NCI-H82 (cell line): ENCODE results near the gene RAMP3.

ENCODE experiments used
- DNase-seq: peaks from one replicate; lab custom pipeline; 2025; lab: John Stamatoyannopoulos, UW

The RAMP3 gene

GRCh38 chr7:45223728-45224630 is 66.4 kb downstream of the RAMP3 start:
- DNase-seq, result no peak

GRCh38 chr7:45224832-45225231 is 67.2 kb downstream of the RAMP3 start:
- DNase-seq, result no peak

DNA sequence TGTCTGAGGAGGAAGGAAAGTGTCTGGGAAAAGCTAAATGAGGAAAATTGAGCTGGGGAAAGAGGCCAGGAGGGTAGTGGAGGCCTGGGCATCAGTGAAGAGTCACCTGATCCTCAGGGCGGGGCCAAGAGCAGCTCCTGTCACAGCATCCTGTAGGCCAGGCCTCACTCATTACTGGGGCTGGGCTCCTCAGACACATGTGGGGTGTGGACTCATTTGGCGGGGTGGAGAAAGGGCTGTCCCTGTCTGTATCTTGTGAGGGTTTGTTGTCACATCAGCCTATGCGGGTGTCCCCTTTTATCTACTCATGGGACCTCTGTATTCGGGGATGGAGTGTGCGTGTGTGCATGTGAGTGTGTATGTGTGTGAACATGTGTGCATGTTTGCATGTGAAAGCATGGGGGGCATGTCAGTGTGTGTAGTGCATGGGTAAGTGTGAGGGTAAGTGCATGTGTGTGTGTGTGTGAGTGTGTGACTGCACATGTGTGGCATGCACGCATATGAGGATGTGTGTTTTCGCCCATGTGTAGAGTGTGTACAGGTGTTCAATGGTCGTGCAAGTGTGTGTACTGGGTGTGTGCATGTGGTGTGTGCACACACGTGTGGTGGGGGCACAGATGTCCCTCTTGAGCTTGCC is 67.8 kb downstream of the RAMP3 start:
- no peak for DNase-seq

DNA sequence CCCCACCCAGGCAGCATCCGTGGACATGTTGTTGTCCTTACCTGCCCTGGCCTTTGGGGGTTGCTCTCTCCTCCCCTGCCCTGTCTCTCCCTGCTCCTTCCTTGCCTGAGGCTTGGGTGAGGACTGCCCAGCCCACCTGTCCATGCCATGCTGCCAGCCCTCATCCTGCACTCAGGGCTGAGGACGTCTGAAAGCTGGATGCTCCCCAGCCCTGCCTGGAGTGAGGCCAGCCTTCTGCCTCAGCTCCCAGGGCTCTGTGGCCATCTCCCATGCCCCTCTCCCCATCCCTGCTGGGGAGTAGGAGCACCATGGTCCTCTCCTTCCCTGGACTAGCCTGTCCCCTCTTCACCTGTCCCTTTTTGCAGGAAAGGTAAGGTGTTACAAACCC is 68.4 kb downstream of the RAMP3 start:
- no peak for DNase-seq

- no peak for DNase-seq
Measured at GRCh38 chr7:45229156-45229920, 71.7 kb downstream of the RAMP3 start.

DNA sequence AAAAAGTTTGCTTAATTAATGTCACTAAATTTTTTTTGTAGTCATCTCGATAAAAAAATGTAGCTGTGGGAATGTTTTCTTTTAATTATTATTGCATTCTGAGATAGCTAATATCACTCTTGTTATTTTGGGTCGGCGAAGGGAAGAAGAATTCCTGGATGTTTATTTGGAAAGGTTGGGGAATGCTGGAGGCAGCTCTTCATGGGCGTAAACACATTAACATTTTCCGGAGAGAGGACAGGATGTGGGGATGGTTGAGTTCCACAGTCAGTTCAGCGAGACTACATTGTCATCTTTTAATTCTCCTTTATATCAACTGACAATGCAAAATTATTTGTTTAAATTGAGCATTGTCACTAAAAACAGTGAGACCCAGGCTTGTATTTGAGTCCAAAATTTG is 72.5 kb downstream of the RAMP3 start:
- no peak for DNase-seq

DNA sequence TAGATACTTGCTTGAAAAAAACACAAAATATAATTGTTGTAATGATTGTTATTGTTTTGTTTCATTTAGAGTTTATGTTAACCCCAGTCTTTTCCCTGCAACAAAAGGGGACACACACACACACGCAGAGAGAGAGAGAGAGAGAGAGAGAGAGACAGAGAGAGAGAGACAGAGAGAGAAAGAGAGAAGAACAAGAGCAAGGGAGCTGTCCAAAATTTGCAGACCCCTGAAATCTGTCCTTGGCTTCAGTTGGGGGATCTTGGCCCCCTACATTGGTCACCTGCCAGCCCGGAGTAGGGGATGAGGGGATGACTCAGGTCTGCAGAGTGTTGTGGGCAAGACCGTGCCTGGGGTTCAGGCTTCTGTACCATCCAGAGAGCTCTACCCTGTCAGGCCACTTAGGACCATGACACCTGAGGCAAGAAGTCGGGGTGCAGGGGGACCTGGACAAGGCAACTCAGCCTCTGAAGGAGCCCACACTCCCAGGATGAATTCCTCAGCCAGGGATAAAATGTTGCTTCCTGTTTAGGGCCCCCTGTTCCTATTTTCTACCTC is 73.1 kb downstream of the RAMP3 start:
- no peak for DNase-seq

DNA sequence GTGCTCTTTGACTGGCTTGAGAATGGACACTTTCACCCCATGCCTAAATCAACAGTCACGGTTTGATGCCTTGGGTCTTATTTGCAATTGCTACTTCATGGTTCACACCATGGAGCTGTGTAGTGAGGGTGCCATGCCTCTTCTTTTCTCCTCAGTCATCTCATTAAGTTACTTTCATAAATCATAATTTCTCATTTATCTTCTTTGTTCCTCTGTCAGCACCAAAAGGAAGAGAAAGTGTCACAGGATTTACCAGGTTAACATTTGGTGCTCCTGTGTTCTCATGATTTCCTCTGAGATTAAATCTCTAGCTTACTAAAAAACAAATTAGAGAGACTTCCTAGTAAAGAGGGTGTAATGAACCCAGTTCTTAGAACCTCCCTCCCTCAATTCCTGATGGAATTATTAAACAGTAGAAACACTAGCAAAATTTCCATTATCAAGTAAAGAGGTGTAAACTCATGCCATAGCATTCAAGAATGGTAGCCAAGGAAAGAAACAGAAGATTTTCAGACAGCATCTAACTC is 75.7 kb downstream of the RAMP3 start:
- DNase-seq, result no peak
